CD4-positive, alpha-beta T cell (primary cell): ENCODE data around the gene ARHGEF10L. TPM values are rescaled to one million over a fixed set of nuclear protein-coding genes. Genes with fewer than 3 reads are reported as not detected.

Experiments used
- ATAC-seq: fragments of 200-7000 bp; cut with Tn5 transposase; one replicate; pipeline ENCODE4 v1.10.0; 2022; ENCODE audit warnings: mild to moderate bottlenecking; ENCODE audit not compliant: poor library complexity
- CTCF ChIA-PET: fragments of 350-600 bp; sonication (Branson Sonifier 250); formaldehyde crosslinking; loops from one replicate; lab custom pipeline; 2021; ENCODE audit warnings: antibody characterized with exemption, inconsistent platforms; lab: Charles Lee
- POLR2A ChIA-PET: fragments of 350-600 bp; sonication (Branson Sonifier 250); formaldehyde crosslinking; loops from one replicate; lab custom pipeline; 2021; ENCODE audit warnings: antibody characterized with exemption, inconsistent platforms; lab: Charles Lee
- DNase-seq, 14 experiments: peaks; one replicate each; pipeline ENCODE4 v3.0.0-alpha.2; 2013 to 2020; ENCODE audit warnings: mixed read lengths in 2 of 14
- H3K27ac ChIP-seq, 2 donors: one replicate each; pipeline versions ENCODE4 v1.5.1 to v1.7.0; 2013; ENCODE audit warnings: low read length in 2 of 2, low read depth in 1 of 2, mild to moderate bottlenecking in 1 of 2
- H3K27me3 ChIP-seq, 2 experiments: 1 replicate in 1 of 2; 2 replicates in 1 of 2; pipeline versions ENCODE4 v1.6.1 to v1.7.0; 2013; ENCODE audit warnings: low read length in 2 of 2, control low read depth in 1 of 2, mild to moderate bottlenecking in 1 of 2, moderate library complexity in 1 of 2; ENCODE audit not compliant: insufficient read depth in 2 of 2, control insufficient read depth in 1 of 2
- H3K36me3 ChIP-seq: one replicate; pipeline ENCODE4 v1.6.1; 2013; ENCODE audit warnings: low read length, control low read depth; ENCODE audit not compliant: insufficient read depth
- H3K4me1 ChIP-seq: one replicate; pipeline ENCODE4 v1.6.1; 2013; ENCODE audit warnings: low read length, control low read depth; ENCODE audit not compliant: insufficient read depth
- H3K4me3 ChIP-seq: one replicate; pipeline ENCODE4 v1.5.1; 2013; ENCODE audit warnings: mild to moderate bottlenecking, low read length, moderate library complexity
- H3K9me3 ChIP-seq, 2 experiments: 1 replicate in 1 of 2; 2 replicates in 1 of 2; pipeline versions ENCODE4 v1.6.1 to v1.7.0; 2013; ENCODE audit warnings: low read length in 2 of 2, mild to moderate bottlenecking in 2 of 2, control low read depth in 1 of 2, moderate library complexity in 1 of 2; ENCODE audit not compliant: control insufficient read depth in 1 of 2, insufficient read depth in 1 of 2
- H3K27ac Mint-ChIP-seq: one replicate; pipeline ENCODE4 v1.8.0; 2020; ENCODE audit warnings: mixed read lengths
- H3K27me3 Mint-ChIP-seq: one replicate; pipeline ENCODE4 v1.8.0; 2021; ENCODE audit warnings: mixed read lengths
- H3K36me3 Mint-ChIP-seq: one replicate; pipeline ENCODE4 v1.8.0; 2021; ENCODE audit warnings: low read depth, mixed read lengths
- H3K4me1 Mint-ChIP-seq: one replicate; pipeline ENCODE4 v1.8.0; 2021; ENCODE audit warnings: low read depth, mixed read lengths
- H3K4me3 Mint-ChIP-seq: one replicate; pipeline ENCODE4 v1.8.0; 2020; ENCODE audit warnings: mild to moderate bottlenecking, mixed read lengths
- H3K9me3 Mint-ChIP-seq: one replicate; pipeline ENCODE4 v1.8.0; 2020; ENCODE audit warnings: mixed read lengths
- CTCF ChIP-seq: fragments of 200-600 bp; IDR thresholded peaks from one replicate; pipeline ENCODE4 v1.8.0; 2022; ENCODE audit warnings: antibody characterized with exemption, mild to moderate bottlenecking
- intact Hi-C, 2 experiments: fragments of 100-400 bp; cut with DNase I in 1 of 2; cut with micrococcal nuclease in 1 of 2; formaldehyde crosslinking; loops; one replicate each; pipeline versions ENCODE4 v1.15.1 to v1.9.0; 2023 to 2025; cut with DNase I, micrococcal nuclease
- total RNA-seq, 174 experiments: library from RNA in 2 of 174; stranded (reverse) in 2 of 174; gene quantifications; one replicate each; pipeline ENCODE4 v1.2.3 and lab custom pipeline; 2021 to 2026

ARHGEF10L gene
- total RNA-seq, 2 experiments from 2014 or later = 0.11 to 0.22 TPM

- no peak for ATAC-seq
- no peaks in the 10 kb centered on the region for H3K4me1 ChIP-seq
- no peaks in the 10 kb centered on the region for H3K27me3 ChIP-seq
- intact Hi-C loops = no loop called here
- Mint-ChIP-seq H3K4me1 (no peaks in the 10 kb centered on the region), H3K9me3 (no peaks in the 10 kb centered on the region), H3K36me3 (no peaks in the 10 kb centered on the region), H3K27ac (no peak overlapping the region), H3K4me3 (no peak overlapping the region), H3K27me3 (peaks cover 18% of the 10 kb centered on the region)
- no peak overlapping the region for H3K27ac ChIP-seq
- no peak for DNase-seq
- H3K4me3 ChIP-seq = no peak overlapping the region
- H3K36me3 ChIP-seq = no peaks in the 10 kb centered on the region
- ChIA-PET POLR2A (no interaction called here), CTCF (no interaction called here)
- H3K9me3 ChIP-seq = no peaks in the 10 kb centered on the region
- TF ChIP-seq CTCF = no peak
Observed at GRCh38 chr1:17566417-17566816, 26.9 kb downstream of the ARHGEF10L start.

GRCh38 chr1:17566892-17567291 is 27.4 kb downstream of the ARHGEF10L start:
- no peak for DNase-seq
- no peak for TF ChIP-seq CTCF
- no peak for ATAC-seq
- H3K36me3 ChIP-seq = no peaks in the 10 kb centered on the region
- H3K36me3 Mint-ChIP-seq = no peaks in the 10 kb centered on the region
- no peak overlapping the region for H3K27ac Mint-ChIP-seq
- intact Hi-C loops = no loop called here
- H3K9me3 Mint-ChIP-seq = no peaks in the 10 kb centered on the region
- no peaks in the 10 kb centered on the region for H3K4me1 Mint-ChIP-seq
- H3K27me3 Mint-ChIP-seq = peaks cover 18% of the 10 kb centered on the region
- no peak overlapping the region for H3K4me3 ChIP-seq
- H3K9me3 ChIP-seq = no peaks in the 10 kb centered on the region
- H3K27ac ChIP-seq = no peak overlapping the region
- ChIA-PET CTCF (no interaction called here), POLR2A (no interaction called here)
- no peaks in the 10 kb centered on the region for H3K27me3 ChIP-seq
- H3K4me3 Mint-ChIP-seq = no peak overlapping the region
- no peaks in the 10 kb centered on the region for H3K4me1 ChIP-seq

GRCh38 chr1:17567582-17567981 is 28.1 kb downstream of the ARHGEF10L start:
- Histone ChIP-seq H3K9me3 (no peaks in the 10 kb centered on the region), H3K4me1 (no peaks in the 10 kb centered on the region), H3K27ac (no peak overlapping the region), H3K36me3 (no peaks in the 10 kb centered on the region), H3K4me3 (no peak overlapping the region), H3K27me3 (no peaks in the 10 kb centered on the region)
- no peaks in the 10 kb centered on the region for H3K36me3 Mint-ChIP-seq
- intact Hi-C loops = no loop called here
- POLR2A ChIA-PET = no interaction called here
- no peaks in the 10 kb centered on the region for H3K9me3 Mint-ChIP-seq
- H3K27me3 Mint-ChIP-seq = peaks cover 18% of the 10 kb centered on the region
- ATAC-seq = no peak
- CTCF ChIA-PET = no interaction called here
- H3K4me3 Mint-ChIP-seq = no peak overlapping the region
- no peaks in the 10 kb centered on the region for H3K4me1 Mint-ChIP-seq
- no peak for DNase-seq
- no peak overlapping the region for H3K27ac Mint-ChIP-seq
- TF ChIP-seq CTCF = no peak
